Erythroblast (primary cell): ENCODE measurements around the gene SPINK4.

Experiments used
- DNase-seq, 2 experiments: peaks; one replicate each; lab custom pipeline; 2025; lab: John Stamatoyannopoulos, UW
- GATA1 ChIP-seq: IDR thresholded peaks from 2 replicates; pipeline ENCODE4 v1.6.1; 2011; ENCODE audit warnings: low read depth, mild to moderate bottlenecking, control low read depth, low read length, moderate library complexity
- POLR2A ChIP-seq: IDR thresholded peaks from 2 replicates; pipeline ENCODE4 v1.6.1; 2011; ENCODE audit warnings: mild to moderate bottlenecking, low read length

The SPINK4 gene

DNA sequence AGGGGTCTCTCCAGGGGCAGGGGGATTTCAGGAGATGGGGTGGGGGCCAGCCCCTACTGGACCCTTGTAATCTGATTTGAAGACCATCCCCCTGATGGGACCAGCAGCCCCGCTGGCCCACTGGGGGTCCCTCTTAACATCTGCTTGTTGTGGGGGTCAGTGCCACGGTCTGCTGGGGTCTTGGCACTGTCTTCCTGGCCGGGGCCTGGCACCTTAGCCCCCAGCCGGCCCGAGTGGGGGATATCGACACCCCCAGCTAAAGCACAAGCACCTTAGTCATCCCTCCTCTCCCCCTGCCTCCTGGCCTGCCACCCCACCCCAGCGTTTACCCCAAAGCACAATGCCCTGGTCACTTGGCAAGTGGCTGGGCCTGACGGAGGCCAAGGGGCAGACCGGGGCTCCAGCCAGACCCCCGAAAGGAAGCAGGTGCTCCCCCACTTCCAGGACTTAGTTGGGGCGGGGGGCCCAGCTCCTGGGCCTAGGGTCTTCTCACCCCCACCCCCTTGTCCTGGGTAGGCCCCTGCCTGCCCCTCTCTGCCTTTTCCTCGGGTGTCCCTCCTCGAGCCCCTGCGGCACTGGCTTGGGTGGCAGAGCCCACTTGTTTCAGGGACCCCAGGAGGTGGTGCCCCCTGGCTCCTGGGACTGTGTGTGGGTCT is 49.0 kb downstream of the SPINK4 start:
- DNase-seq = no peak
- no peak for TF ChIP-seq POLR2A

- TF ChIP-seq POLR2A (no peak), GATA1 (no peak)
- DNase-seq = peak in 1 of 2 experiments; percentile 75
Measured at GRCh38 chr9:33289496-33289895, 49.5 kb downstream of the SPINK4 start.

DNA sequence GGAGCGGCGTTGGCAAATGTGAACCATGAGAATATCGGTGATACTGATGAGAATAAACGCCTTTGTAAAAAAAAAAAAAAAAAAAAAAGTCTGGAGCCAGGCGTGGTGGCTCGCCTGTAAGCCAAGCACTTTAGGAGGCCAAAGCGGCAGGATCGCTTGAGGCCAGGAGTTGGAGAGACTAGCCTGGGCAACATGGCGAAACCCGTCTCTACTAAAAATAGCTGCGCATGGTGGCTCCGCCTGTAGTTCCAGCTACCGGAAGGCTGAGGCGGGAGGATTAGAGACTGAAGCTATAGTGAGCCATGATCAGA is 49.9 kb downstream of the SPINK4 start:
- TF ChIP-seq GATA1 (no peak), POLR2A (no peak)
- DNase-seq = no peak

GRCh38 chr9:33290247-33291030 is 50.5 kb downstream of the SPINK4 start, which contains the start of gene NFX1:
NFX1 (plus strand) TSS chr9:33290516; CDS start chr9:33290573, 57 bp downstream.
- peak; percentile 99 for DNase-seq
- TF ChIP-seq GATA1 (no peak), POLR2A (peak; percentile 99)

- TF ChIP-seq POLR2A = no peak
- DNase-seq = no peak
Measured at GRCh38 chr9:33291031-33291397, 51.0 kb downstream of the SPINK4 start.

- TF ChIP-seq POLR2A (no peak), GATA1 (no peak)
Measured at GRCh38 chr9:33291901-33292300, 51.9 kb downstream of the SPINK4 start.

DNA sequence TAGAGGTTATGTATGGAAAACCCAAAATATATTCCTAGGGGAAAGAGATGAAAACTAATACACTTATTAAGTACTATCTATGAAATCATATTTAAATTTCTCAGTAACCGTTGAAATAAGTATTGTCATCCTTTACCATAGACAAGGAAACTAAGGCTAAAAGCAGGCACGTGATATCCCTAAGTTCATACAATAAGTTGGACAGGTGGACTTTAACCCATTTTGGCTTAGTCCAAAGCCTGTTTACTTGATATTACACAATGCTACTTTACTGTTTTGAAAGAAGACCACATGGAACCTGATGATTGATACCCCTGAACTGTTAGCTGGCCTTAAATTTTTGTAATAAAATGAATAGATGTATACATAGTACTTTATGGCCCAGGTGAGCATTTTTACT is 53.8 kb downstream of the SPINK4 start:
- TF ChIP-seq POLR2A (no peak), GATA1 (no peak)
- DNase-seq = no peak

More at GRCh38 chr9:33291901-33292300, 51.9 kb downstream of the SPINK4 start:
- DNase-seq = no peak

GRCh38 chr9:33294670-33295432 is 54.9 kb downstream of the SPINK4 start:
- DNase-seq = no peak
- no peak for TF ChIP-seq POLR2A
- no peak for TF ChIP-seq GATA1

DNA sequence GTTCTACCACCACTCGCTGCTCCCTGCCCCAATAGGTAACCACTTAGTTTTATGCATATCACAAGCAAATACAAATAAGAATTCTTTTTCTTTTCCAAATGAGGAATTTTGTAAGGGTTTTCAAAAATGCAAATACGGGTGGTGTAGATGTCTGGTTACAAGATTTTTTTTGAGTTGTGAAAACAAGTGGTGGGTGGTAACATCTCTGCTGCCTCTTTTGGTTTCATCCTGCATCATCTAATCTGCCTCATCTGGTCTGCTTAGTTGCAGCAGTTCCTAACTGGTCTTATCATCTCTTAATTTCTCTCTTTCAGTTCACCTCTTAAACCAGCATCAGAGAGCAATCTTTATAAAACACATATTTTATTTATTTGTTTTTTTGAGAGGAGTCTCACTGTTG is 55.6 kb downstream of the SPINK4 start:
- DNase-seq = no peak
- TF ChIP-seq POLR2A = no peak
- TF ChIP-seq GATA1 = no peak

DNA sequence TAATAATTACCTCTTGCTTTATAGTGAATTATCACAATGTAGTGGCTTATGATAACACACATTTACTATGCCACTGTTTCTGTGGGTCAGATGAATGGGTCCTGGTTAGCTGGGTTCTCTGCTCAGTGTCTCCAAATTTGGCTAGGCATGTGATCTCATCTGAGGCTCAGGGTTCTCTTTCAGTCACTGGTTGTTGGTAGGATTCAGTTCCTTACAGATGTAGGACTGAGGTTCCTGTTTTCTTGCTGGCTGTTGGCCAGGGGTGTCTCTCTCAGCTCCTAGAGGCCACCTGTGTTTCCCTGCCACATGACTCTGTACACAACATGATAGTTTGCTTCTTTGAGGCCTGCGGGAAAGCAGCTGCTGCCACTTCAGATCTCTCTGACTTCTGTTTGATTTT is 57.5 kb downstream of the SPINK4 start:
- TF ChIP-seq GATA1 = no peak
- TF ChIP-seq POLR2A = no peak
- DNase-seq = peak; percentile 35 to 64
